ENCODE measurements around the gene GLDN.

Gene GLDN

DNA sequence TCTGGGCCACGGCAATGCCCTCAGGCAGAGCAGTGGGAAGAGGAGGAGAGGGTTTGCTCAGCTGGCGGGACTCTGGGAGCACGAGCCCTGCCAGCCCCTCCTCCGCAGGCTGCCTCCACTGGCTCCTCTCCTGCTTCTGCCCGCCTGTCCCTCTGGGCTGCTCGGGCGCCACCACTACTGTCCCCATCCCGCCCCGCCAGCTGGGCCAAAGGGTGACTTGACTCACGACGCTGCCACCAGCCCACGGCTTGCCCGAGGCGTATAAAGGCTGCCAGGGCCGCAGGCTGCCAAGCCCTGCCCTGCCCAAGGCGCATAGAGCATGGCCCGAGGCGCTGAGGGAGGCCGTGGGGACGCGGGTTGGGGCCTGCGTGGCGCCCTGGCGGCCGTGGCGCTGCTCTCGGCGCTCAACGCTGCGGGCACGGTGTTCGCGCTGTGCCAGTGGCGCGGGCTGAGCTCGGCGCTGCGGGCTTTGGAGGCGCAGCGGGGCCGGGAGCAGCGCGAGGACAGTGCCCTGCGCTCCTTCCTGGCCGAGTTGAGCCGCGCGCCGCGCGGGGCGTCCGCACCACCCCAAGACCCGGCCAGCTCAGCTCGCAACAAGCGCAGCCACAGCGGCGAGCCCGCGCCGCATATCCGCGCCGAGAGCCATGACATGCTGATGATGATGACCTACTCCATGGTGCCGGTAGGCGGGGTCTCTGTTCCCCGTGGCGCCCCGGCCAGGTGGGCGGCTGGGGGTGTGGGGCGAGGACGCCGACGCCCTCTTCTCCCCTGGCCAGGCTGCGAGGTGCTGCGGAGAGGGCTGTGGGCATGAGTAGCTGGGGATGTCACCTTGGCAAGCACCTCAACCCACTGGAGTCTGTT is at the start of gene GLDN:
Gene GLDN, plus strand, starts transcription at position 290 of the 861 bp plus-strand sequence. Its CDS starts 30 bp downstream, at position 320.
- no peak for DNase-seq

DNA sequence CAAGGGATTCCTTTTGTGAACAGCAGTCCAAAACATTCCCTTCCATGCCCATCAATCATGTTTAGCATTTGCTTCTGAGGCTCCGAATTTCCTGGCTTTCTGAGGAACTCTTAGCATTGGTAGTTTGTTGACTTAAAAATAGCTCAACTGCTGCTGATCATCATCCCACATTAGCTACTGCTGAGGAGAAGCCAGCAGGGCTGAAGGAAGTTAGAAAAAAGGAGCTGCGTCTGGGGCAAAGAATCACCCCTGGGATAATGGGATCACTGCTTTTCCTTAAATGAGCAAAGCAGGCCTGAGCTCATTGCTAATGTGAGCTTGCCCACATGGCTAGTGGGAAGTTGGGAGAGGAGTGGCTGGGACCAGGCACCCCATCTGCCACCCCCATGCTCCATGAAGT is 42.8 kb upstream of the GLDN start:
- no peak for DNase-seq

DNA sequence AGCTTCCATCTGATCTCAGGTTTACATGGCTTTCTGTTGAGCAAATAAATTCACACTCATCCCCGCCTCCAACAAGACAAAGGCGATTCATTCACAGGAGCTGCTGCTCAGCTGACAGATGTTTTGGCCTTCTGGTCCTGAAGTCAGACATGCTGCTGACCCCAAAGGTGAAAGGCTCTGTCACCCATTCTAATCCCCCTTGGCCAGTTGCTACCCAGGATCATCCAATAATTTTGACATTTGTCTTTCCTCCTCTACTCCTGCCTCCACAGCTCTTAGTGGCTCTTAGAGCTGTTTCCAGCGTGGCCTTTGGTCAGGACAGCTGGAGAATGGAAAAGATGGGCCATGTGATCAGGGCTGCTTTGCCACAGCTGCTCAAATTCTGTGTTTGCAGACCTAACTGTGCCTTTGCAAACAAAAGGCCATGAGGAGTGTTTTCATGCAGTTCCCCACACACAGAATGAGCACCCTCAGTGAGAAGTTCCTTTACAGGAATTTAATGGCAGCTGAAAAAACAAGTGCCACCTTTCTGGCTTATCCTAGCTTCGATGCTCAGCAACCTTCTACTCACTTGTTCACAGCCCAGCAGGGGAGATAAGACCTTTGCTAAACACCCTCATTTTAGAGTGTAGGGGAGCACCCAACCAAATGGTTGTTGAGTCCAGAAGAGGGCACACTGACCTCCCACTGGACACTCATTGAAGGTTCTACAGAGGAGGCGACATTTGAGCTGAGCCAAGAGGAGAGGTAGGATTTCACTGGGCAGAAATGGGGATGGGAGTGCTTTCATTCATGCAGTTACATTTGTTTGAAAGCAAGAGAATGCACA is 42.1 kb upstream of the GLDN start:
- DNase-seq, result no peak

DNA sequence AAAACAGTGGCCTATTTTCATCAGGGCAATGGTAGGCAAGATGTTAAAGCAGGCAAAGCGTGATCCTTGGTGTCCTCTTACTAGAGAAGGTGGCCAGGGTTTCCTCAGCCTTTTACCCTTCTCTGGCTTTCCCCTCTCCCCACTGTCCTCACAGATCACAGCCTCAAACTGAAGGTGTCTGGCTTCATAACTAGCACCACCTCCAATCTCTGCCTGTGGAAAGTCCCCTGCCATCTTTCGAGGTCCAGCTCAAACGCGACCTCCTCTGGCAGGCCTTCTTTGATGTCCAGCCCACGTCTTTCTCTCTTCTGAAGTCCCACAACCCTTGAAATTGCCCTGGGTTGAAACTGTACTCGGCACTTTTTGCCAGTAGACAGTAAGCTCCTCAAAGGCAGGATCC is 39.0 kb upstream of the GLDN start:
- DNase-seq, result no peak

DNA sequence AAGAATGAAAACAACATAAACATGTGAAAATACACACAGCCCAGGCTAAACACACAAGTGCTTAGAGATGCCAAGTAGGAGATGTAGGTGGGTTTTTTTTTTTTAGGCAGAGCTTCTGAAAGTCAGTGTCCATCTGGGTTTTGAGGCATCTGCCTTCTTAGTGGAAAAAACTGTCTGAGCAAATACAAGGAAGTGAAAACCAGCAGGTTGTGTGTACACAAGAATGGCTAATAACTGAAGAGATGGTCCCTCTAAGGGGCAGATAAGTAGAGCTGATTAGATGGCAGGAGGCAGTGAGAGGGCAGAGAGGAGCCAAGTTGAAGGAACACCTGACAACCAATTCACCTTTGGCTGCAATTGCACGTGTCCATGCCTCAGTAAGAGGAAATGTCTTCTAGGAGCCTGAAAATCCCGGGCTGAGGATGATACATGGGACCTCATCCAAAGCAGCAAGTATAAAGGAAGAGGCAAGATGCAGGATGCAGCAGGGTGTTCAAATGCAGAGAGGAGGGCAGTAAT is 37.9 kb upstream of the GLDN start:
- DNase-seq, result no peak

DNA sequence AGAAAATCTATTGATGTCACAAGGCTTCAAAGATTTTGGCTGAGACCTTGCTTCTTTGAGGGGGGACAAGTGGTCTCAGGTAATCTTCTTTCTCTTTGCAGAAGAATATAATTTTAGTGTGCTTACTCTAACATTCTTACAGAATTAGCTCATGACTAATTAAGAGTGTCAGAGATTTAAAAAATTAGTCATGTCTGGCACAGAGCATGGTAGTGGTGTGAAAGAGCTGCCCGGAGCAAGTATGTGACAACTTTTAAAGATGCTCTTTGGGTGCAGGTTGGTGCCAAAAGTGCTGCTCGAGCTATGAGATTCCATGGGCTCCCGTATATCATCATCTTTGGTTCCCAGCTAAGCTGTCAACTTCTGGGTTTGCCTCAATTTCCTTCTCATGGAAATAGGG is 34.1 kb upstream of the GLDN start:
- DNase-seq, result no peak

DNA sequence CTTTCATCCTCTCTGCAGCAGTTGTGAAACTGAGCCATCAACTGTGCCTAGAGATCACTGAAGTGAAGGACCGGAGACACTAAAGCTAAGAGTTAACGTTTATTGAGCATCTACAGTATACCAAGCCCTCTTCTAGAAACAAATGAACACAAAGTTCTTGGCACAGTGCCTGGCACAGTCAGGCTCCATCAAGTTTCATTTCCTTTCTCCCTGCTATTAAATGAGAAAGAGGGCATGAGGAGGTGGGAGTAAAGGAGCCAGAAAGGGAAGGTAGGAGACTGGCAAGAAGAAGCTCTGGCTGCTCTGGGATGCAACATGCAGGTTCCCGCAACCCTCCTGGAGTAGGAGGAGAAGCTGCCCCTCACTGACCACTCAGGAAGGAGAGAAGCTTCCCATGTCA is 33.6 kb upstream of the GLDN start:
- DNase-seq, result no peak

DNA sequence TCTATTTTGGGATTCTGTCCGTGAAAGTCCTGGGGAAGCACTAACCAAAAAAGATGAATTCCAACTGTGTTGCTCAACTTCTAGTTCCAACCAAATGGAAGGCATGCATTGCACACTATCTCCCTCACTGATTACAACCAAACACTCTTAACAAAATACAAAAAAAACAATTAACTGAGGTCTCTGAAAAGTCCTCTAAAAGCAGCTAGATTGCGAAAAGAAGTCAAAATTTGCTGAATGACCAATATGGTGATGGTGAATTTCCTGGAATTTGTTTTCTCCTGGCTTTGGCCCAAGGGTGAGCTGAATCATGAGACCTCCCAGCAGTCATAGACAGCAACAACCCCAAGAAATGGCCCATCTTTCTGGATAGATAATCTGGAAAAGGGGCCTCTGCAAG is 31.4 kb upstream of the GLDN start:
- no peak for DNase-seq

DNA sequence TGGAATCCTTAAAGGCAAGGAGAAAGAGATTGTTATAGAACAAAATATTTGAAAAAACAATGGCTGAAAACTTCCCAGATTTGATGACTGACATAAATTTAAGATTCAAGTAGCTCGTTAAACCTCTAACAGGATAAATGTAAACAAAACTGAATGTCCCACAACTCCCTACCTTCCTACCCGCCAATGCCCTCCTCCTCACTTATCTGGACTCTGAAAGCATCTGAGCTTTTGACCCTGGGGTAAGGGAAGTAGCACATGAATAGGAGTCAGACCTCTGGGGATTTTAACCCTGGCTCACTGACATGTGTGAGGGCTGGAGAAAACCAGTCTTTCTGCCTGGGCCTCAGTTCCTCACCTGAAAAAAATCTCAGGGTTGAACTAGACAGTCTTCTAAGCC is 29.9 kb upstream of the GLDN start:
- DNase-seq, result no peak

DNA sequence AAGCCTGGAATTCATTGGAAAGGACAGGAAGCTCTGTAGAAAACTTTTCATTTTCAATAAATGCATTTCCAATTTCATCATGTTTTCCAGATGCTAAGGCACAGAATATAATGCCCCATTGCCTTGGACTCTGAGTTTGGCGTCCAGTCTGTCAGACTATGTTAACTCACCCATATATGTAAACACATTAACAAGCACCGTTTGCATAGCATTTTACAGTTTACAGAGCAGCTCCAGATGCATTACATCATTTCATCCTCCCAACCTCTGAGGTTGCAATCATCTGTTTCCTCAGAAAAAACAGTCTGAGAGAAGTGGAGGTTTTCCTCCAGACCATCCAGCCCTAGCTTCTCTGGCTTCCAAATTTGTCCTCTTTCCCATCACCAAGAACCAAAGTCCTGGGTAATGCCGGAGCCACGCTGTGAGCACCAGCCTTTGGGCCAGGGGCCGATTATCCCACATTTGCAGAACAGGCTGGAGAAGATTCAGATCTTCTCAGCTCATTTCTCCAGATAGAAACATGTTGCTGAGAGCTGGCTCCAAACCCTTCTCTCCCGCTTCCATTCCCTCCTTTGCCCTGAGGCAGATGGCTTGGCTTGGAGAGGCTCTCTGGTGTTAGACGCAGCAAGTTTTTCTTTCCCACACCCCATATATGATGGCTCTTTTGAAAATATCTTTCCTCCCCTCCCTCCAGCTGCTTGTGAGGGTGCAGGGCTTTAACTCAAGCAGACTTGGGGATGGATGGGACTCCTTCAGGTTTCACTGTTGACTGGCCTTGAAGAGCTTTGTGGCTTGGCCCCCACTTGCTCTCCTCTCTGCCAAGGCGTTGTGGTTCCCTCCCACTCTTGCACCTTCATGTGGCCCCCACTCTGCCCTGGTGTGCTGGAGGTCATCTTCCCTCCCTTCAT is 29.0 kb upstream of the GLDN start:
- DNase-seq, result no peak

DNA sequence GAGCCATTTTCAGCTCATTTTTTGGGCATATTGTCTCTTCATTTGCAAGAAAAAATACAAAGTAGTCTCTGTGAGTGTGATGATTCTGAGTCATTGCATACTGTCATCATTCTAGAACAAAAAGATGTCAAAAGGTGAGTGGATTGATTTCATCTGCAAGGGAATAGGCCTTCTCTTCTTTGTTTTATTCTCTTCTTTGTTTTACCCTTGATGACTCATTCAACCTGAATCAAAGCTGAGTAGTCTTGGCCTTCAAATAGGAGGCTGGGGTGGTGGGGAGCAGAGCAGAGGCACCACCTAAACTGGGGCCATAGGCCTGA is 28.4 kb upstream of the GLDN start:
- DNase-seq, result no peak

DNA sequence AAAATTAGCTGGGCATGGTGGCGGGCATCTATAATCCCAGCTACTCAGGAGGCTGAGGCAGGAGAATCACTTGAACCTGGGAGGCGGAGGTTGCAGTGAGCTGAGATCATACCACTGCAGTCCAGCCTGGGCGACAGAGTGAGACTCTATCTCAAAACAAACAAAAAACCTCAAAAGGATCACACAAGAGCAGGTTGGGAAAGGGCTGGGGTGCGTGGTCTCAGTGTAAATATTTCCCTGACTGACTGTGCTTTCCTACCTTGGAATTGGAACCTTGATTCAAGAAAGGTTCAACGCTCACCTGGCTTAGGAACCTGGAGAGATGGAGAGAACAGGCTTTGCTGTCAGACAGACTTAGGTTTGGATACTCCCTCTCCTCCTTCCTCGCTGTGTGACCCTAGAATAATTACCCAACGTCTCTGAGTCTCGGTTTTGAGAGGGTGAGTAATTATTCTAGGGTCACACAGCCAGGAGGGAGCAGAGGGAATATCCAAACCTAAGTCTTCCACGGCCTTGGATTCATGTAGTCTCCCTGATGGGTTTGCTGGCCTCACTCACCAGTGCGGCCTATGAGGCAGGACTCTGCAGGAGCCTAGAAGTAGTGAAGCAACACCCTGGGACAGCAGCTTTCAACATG is 27.7 kb upstream of the GLDN start:
- DNase-seq, result no peak

DNA sequence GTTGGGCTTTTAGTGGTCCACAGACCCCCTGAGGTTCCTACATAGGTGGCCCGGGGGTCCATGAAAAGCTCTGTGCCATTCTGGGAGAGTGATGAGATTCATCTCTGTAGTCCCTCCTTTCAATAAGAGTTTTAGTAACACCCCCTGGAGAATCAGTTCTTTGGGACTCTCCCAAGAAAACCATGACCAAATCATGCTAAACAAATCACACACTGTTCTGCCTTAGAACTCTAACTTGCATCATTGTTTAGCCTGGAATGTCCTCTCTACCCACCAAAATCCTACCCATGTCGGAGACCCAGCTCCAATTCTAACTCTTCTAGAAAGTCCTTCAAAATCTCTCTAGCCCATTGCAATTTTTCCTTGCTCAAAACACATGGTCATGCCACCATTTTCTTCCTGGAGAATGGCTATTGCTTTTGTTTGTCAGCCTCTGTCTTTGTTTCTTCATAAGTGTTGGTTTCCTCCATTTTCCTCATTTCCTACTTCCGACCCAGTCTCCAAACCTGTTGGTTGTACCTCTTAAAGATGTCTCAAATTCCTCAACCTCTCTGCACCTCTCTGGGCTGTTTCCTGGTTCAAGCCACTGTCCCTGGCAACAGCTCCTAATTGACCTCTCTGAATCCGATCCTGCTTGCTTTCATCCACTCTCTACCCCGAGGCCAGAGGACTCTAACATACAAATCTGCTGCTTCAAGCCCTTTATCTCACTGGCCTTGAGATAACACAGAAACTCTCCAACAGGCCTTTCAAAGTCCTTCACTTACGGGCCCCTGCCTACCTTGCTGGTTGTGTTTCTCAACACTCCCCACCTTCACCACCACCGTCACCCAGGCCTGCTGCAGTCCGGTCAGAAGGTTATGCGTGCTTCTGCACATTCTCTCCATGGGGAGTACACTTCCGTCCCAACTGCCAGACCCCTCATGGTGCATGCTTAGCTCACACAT is 26.8 kb upstream of the GLDN start:
- DNase-seq, result no peak

DNA sequence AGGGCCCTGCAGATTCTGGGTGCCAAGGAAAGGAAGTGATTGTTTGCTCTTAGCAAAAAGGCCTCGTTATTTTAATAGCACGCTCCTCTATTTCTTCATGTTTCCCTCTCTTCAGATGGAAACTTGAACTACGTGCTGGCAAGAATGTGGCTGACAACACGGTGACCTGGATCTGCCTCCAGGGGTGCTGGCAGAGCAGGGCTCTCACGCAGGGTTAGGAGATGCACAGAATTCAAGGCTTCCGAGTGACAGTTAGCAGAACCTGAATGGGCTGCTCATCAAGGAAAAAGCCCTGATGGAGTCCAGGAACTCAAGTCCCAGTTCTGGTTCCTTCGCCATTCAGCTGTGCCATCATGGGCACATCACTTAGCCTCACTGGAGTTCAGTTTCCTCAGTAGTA is 25.7 kb upstream of the GLDN start:
- DNase-seq, result no peak

DNA sequence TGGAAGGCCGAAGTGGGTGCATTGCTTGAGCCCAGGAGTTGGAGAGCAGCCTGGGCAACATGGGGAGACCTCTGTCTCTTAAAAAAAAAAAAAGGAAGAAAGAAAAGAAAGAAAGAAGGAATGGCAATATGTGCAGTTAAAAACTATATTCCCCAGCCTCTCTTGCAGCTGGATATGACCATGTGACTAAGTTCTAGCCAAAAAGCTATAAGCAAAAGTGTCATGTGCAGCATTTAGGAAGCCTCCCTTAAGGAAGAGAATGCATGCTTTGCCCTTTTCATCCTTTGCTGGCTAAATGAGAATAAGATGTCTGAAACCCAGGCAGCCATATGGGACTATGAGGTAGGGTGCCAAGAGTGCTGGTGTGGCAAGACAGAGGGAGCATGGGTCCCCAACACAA is 24.8 kb upstream of the GLDN start:
- no peak for DNase-seq

DNA sequence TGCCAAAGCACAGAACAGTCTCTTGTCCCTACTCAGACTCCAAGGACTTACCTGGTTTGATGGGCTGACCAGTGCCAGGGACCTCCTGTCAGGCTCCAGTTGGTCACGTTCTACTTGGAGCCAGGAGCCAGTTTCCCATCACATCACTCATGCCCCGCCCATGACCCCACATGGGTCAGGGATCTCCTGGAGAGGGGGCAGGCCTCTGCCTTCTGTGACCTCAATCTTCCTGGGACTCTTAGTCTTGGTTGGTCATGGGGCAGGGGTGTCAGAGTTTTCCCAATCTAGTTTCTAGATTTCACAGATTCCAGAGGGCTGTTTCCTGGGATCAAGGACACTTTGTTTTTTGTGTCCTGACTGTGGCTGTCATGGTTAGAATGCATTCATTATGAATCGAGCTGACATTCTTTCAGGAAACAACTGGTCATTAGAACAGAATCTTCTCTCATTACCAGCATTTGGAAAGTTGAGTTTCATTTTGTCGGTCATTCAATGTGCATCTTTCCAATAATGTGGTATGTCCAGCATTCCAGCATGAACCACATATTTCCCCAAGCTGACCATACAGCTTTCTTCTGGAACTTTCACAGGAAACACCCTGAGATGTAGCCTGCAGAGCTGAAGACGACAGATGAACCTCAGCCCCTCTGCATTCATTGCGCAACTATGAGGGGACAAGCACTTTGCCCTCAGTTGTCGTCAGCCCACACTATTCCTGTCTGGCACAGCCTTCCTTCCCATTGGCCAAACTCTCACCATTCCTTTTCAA is 22.9 kb upstream of the GLDN start:
- no peak for DNase-seq

DNA sequence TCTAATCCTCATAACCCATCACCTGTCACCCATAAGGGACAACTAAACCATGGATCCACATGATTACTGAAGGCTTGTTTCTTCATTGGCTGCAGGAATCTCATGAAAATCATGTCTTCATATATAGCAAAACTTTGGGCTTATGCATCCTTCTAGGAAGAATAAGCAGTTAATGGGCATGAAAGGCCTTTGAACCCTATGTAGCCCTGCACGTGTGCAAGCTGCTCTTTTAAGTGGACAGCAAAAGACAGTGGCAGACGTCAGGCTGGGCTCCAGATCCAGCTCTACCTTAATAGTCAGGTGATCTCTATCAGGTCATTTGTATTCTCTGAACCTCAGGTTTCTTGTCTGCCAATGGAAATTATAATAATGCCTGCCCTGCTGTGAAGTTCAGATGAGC is 21.9 kb upstream of the GLDN start:
- DNase-seq, result no peak

DNA sequence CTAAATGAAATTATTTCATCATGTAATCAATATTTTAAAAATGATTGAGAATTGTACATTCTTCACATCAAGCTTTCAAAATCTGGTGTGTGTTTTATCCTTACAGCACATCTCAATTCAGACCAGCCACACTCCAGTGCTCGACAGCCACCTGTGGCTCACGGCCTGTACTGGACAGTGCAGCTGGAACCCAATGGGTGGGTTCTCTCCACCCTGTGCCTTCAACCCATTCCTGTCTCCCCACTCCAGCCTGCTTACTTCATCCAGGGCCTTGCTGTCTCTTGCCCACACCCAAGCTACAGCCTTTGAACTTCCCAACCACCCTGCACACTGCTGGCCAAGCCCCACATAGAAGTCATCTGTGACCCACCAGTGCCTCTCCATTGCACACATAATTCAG is 20.6 kb upstream of the GLDN start:
- no peak for DNase-seq

DNA sequence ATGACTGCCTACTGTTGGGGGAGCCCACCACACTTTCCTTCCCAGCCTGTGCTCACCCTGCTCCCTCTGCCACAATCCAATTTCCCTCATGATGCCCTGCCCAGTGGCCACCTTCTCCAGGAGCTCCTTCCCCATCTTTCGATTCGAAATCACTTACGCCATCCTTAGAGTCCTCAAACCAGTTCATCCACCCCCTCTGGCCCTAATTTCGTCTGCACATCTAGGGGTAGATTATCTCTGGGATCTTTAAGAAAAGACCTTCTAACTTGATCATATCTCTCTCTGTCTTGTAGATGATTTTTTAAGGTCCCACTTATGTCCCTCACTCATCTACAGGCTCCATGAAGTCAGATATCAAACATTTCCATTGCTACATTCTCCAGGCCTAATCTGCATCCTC is 20.1 kb upstream of the GLDN start:
- no peak for DNase-seq

DNA sequence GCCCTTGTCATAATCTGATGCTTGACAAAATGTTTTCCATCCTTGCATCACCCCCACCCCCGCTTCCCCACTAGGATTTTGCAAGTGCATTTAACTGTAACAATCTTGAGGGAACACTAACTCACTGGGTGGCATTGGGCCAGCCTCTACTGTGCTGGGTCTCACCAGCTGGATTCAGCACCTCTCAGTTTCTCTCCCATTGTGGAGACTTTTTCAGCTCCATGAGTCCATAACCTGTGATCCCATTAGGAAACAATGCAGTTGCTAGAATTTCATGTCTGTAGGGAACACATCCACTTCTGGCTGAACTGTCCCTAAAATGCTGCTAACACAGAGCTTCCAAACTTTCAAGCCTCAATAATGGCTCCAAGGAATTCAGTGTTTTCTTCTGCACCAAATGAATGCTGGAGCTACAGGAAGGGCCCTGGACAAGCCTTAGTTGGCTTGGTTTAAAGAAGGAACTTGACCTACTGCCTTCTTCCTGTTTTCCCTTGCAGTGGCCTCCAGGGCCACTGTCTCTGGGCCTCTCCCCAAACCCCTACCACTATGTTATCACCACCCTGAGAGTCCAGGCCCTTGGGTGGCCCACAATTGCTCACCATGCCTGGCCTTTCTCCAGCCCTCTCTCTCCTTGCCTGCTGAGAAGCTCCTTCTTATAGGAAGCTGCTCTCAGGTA is 18.7 kb upstream of the GLDN start:
- DNase-seq, result no peak
